Activated CD8-positive, alpha-beta memory T cell treated with anti-CD3 and anti-CD28 coated beads, Interleukin-2, amount 50 U/mL, for 24 hours (primary cell): ENCODE measurements around the gene GRHL3.

Experiments
- DNase-seq: peaks from one replicate; pipeline ENCODE4 v3.0.0-alpha.2; 2020; ENCODE audit errors: extremely low read depth

Gene GRHL3

DNA sequence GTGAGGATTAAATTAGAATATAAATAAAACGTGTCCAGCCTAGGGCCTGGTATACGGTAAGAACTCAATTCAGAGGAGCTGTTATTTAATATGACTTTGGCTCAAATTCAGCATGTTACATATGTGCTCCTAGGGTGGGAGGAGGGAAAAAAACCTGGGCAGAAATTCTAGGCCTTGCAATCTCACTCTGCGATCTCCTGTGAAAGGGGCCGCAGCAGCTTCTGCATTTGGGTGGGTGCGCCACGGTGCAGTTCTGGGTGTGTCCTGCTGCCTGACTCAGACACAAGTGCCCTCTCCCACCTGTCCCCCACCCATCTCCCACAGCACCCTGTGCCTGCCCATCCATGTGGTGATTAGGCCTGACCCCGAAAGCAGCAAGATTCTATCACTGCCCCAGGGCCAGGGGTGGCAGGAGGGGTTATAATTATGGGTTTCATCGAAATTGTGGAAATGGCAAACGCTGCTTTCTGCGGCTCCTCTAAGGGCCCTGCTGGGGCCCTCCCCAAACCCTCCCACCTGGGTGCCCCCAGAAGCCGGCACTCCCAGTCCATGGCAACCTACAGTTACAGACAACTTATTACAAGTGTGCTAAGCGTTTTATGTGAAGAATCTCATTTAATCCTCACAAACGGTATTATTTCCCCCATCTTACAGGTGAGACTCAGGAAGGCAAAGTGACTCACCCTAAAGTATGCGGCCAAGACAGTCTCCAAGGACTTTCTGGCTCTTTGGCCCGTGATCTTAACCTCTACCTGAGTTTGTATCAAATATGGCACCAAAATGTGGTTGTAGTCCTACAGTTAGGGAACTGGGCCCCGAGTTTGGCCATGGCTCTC lies 25.5 kb upstream of the GRHL3 start:
- DNase-seq, result no peak

DNA sequence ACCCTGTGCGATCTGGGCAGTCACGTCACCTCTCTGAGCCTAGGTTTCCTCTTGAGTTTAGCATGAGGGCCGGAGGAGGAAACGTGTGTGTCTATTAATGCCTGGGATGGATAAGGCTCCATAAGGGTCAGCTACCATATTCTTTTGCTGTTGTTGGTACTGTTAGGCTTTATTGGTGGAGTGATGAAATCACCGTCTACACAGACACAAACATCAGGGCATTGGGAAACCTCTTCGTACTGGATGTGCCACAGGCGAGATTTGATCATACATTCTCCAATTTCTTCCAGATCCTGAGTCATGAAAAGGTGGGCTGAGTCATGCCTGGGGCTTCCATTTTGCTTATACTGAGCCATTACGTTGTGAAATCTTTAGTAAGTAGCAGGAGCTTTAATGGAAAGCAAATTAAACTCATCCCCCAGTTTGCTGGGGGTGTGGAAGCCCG lies 24.9 kb upstream of the GRHL3 start:
- no peak for DNase-seq

- DNase-seq, result no peak
Measured at GRCh38 chr1:24294716-24295371, 24.3 kb upstream of the GRHL3 start.

GRCh38 chr1:24295535-24295934 lies 23.6 kb upstream of the GRHL3 start:
- DNase-seq, result no peak

DNA sequence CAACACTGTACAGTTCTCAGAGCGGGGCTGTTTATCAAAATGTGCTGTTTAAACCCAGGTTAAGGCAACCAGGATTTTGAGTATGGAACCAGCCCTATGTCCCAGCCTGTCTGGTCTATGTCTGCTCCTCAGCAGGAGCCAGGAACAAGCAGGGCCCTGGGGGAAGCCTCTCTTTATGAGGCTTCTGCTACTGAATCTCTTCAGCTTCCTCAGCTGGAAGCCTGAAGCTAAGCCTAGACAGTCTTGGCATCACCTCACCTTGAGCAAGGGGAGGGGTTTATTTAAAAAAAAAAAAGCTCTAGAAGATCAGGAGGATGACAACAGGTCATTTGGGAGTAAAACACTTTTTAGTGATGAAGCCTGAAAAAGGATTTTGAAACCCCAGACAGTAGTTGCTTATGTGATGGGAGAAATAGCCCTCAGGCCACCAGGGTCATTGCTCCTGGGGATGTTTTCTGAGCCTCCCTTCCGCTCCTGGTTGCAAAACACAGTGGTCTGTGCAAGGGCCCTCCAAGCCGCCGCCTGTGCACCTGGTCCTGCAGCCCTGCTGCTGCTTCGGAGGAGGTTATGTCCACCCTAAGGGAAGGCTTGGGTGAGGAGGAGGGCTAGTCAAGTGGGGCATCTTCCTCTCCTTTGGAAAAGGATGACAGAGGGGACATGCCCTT lies 21.8 kb upstream of the GRHL3 start:
- DNase-seq, result no peak

GRCh38 chr1:24297852-24298232 lies 21.3 kb upstream of the GRHL3 start:
- no peak for DNase-seq

DNA sequence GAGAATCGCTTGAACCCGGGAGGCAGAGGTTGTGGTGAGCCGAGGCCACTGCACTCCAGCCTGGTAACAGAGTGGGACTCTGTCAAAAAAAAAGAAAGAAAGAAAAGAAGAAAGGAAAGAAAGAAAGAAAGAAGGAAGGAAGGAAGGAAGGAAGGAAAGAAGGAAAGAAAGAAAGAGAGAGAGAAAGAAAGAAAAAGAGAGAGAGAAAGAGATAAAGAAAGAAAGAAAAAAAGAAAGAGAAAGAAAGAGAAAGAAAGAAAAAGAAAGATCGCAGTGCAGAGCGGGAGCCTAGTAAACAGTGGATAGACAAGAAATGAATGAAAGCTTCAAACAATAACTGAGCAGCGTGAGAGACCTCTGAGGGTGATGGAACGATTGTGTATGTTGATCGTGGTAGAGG lies 20.6 kb upstream of the GRHL3 start:
- DNase-seq, result no peak

DNA sequence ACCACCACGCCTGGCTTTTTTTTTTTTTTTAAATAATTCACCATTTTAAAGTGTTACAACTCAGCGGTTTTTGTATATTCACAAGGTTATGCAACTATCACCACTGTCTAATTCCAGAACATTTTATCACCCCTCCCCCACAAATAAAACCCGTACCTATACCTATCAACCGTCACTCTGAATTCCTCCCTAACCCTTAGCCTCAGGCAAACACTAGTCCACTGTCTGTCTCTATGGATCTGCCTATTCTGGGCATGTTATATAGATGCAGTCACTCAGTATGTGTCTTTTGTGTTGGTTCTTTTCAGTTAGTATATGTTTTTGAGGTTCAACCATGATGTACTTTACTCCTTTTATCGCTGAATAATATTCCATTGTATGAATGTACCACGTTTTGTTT lies 19.3 kb upstream of the GRHL3 start:
- no peak for DNase-seq

- no peak for DNase-seq
Measured at GRCh38 chr1:24300971-24301784, 18.0 kb upstream of the GRHL3 start.

- DNase-seq, result no peak
Measured at GRCh38 chr1:24301785-24302175, 17.4 kb upstream of the GRHL3 start.

DNA sequence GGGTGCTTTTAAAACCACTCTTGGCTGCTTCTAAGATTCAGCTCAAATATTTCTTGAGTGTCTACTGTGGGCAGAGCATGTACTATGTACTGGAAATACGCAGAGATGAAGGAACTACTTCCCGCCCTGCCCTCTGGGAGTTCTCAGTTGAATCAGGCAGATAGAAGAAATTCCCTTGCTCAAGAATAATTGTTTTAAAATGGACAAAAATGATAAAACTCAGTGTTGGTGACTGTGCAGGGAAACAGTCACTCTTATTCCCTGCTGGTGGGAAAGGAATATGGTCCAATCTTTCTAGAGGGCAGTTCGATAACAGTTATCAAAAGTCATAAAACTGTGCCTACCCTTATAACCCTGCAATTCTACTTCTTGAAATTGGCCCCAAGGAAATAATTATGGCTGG lies 16.9 kb upstream of the GRHL3 start:
- DNase-seq, result no peak

GRCh38 chr1:24303600-24303999 lies 15.6 kb upstream of the GRHL3 start:
- DNase-seq, result no peak

GRCh38 chr1:24304763-24305162 lies 14.4 kb upstream of the GRHL3 start:
- DNase-seq, result no peak

DNA sequence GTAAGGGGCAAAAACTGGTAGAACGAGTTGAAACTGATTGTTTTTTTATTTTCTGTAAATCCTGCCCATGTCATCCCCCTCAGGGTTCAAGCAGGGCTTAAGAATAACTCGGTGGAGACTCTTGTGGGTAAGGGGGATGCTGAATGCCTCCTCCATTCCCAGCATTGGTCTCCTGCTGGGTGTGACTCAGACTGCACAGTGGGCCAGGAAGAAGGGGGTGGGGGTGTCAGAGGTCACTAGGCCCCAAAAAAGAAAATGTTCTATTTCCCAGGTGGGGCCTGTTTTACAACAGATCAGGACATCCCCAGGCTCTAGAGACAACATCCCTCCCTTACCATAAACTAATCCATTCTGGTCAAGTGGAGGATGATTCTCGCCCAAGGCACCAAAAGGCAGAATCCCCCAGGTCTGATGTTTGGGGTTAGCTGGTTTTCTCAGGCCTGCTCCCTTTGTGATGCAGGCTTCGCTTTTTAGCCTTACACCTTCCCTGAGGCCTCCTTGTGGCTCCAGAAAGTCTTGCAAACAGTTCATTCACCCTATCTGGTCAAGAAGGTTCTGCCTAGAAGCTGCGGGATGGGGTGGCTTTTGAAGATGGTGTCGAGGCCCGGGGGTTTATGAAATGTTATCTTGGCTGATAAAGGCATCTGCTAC lies 10.7 kb upstream of the GRHL3 start:
- no peak for DNase-seq

- DNase-seq, result no peak
Measured at GRCh38 chr1:24309762-24310485, 9.2 kb upstream of the GRHL3 start.

- DNase-seq, result no peak
Measured at GRCh38 chr1:24311234-24311633, 7.9 kb upstream of the GRHL3 start.

DNA sequence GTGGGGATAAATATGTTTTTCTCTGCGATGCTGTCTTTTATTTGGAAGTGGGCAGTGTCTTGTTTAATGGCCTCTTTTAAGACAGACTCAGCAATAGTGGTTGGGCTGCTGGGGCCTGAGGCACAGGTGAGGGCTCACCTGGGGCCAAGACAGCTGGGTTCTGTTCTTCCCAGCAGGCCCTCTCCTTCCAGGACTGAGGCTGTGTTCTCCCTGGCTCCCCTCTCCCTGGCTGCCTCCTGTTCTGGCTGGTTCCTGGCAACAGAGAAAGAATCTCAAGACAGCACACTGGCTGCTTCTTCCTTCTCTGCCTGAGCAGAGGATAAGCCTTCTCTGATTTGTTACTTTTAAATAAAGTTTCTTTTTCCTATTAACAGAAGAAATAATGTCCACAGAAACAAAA lies 7.4 kb upstream of the GRHL3 start:
- no peak for DNase-seq

DNA sequence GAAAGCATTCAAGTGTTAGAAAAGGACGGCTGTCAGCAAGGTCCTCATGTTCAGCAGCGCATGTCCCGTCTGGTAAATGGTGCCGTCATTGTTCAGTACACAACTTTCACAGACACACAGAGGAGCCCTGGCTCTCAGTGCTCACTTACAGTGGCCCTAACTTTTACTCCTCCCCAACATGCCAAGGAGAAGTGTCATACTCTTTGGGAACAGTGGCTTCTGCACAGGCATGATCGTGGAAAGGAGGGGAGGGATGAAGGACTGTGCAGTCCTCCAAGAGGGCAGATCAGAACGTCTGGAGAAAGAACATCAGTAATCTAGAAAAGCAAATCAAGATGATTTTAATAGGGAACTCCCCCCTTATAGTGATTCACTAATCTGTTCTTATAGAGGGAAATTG lies 3.8 kb upstream of the GRHL3 start:
- no peak for DNase-seq

- no peak for DNase-seq
Measured at GRCh38 chr1:24316645-24317044, 2.5 kb upstream of the GRHL3 start.

DNA sequence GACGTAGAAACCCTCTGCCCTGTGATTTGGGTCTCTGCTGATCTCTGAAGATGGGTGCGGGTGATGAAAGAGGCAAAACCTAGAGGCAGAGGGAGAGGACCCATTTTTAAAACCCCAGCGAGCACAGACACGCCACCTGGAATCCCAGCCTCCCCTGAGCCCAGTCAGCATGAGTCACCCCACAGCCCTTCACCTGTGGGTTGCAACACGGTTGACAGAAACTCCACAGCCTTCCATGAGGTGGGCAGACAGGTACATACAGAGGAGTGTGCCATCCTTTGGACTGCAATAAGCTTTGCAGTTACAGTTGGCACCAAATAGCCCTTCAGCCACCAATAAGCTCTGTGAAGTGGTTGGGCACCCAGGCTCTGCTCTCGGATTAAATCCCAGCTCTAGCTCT lies 2.1 kb upstream of the GRHL3 start:
- DNase-seq, result no peak
